ENCODE results near the gene TMPRSS4.

Gene TMPRSS4

DNA sequence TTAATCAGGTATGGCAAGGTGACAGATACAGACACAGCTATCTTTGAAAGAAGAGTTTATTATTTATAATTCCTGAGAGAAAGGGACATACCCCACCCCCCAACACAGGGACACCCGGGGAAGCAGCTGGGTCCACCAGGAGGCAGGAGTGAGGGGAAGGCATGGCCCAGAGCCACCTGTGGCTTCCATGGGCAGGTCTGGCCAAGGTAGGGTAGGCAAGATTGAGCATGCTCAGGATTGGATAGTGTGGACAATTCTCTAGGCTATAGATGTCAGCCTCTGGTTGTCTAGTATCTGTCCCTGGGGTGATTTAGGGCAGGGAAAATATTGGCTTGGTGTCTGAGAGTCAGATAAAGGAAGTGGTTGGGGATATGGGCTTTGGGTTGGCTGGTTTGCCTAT lies 37.4 kb downstream of the TMPRSS4 start:
- Histone ChIP-seq H3K4me3 (ENCODE audit: low read depth, low read length, poor library complexity, severe bottlenecking) (no peak overlapping the region), H3K9me3 (ENCODE audit: low read length) (no peaks in the 10 kb centered on the region), H3F3A (ENCODE audit: insufficient read depth, low read length) (no peaks in the 10 kb centered on the region), H3K36me3 (ENCODE audit: insufficient read depth, low read length) (no peaks in the 10 kb centered on the region), H3K27ac (ENCODE audit: low read depth, low read length, poor library complexity, severe bottlenecking) (no peak overlapping the region), H3K9ac (ENCODE audit: low read length) (no peak overlapping the region), H3K4me1 (ENCODE audit: insufficient read depth, low read length, severe bottlenecking) (no peaks in the 10 kb centered on the region), H3K4me2 (ENCODE audit: low read length) (no peak overlapping the region), H2AFZ (ENCODE audit: low read length) (no peak overlapping the region), H3K79me2 (ENCODE audit: insufficient read depth, low read length) (no peaks in the 10 kb centered on the region), H4K20me1 (ENCODE audit: insufficient read depth, low read length) (no peaks in the 10 kb centered on the region), H3K9me2 (ENCODE audit: low read depth, low read length) (no peaks in the 10 kb centered on the region), H3K27me3 (ENCODE audit: insufficient read depth, low read length) (no peaks in the 10 kb centered on the region)
- TF ChIP-seq EZH2 (IDR thresholded peaks at IDR 0.05; ENCODE audit: borderline replicate concordance, low read length) (no peak), CTCF (IDR thresholded peaks at IDR 0.05; ENCODE audit: low read length) (no peak)

DNA sequence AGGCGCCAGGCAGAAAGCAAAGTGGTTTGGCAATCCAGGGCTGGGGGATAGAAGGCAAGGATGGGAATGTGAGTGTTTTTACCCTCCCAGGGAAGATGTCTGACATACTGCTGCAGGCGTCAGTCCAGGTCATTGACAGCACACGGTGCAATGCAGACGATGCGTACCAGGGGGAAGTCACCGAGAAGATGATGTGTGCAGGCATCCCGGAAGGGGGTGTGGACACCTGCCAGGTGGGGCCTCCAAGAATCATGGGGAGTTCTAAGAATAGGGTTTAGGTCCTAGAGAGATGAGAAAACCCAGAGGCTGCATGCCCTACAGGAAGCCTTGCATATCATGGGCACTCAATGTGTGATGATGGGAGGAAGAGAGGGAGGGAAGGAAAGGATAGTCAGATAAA lies 38.2 kb downstream of the TMPRSS4 start:
- Histone ChIP-seq H3K27ac (ENCODE audit: low read depth, low read length, poor library complexity, severe bottlenecking) (no peak overlapping the region), H3K9ac (ENCODE audit: low read length) (no peak overlapping the region), H2AFZ (ENCODE audit: low read length) (no peak overlapping the region), H3K79me2 (ENCODE audit: insufficient read depth, low read length) (no peaks in the 10 kb centered on the region), H3K9me3 (ENCODE audit: low read length) (no peaks in the 10 kb centered on the region), H4K20me1 (ENCODE audit: insufficient read depth, low read length) (no peaks in the 10 kb centered on the region), H3K4me1 (ENCODE audit: insufficient read depth, low read length, severe bottlenecking) (no peaks in the 10 kb centered on the region), H3F3A (ENCODE audit: insufficient read depth, low read length) (no peaks in the 10 kb centered on the region), H3K4me2 (ENCODE audit: low read length) (no peak overlapping the region), H3K4me3 (ENCODE audit: low read depth, low read length, poor library complexity, severe bottlenecking) (no peak overlapping the region), H3K9me2 (ENCODE audit: low read depth, low read length) (no peaks in the 10 kb centered on the region), H3K36me3 (ENCODE audit: insufficient read depth, low read length) (no peaks in the 10 kb centered on the region), H3K27me3 (ENCODE audit: insufficient read depth, low read length) (no peaks in the 10 kb centered on the region)
- TF ChIP-seq CTCF (IDR thresholded peaks at IDR 0.05; ENCODE audit: low read length) (no peak), EZH2 (IDR thresholded peaks at IDR 0.05; ENCODE audit: borderline replicate concordance, low read length) (no peak)

GRCh38 chr11:118117790-118118601 lies 41.1 kb downstream of the TMPRSS4 start:
- no peak overlapping the region for H3K4me2 ChIP-seq (ENCODE audit: low read length)
- no peak for TF ChIP-seq EZH2 (IDR thresholded peaks at IDR 0.05; ENCODE audit: borderline replicate concordance, low read length)
- TF ChIP-seq CTCF (IDR thresholded peaks at IDR 0.05; ENCODE audit: low read length), result no peak
- no peaks in the 10 kb centered on the region for H3K9me2 ChIP-seq (ENCODE audit: low read depth, low read length)
- H3K4me3 ChIP-seq (ENCODE audit: low read depth, low read length, poor library complexity, severe bottlenecking), result no peak overlapping the region
- no peaks in the 10 kb centered on the region for H3K4me1 ChIP-seq (ENCODE audit: insufficient read depth, low read length, severe bottlenecking)
- no peak overlapping the region for H3K9ac ChIP-seq (ENCODE audit: low read length)
- H3K9me3 ChIP-seq (ENCODE audit: low read length), result no peaks in the 10 kb centered on the region
- no peak overlapping the region for H3K27ac ChIP-seq (ENCODE audit: low read depth, low read length, poor library complexity, severe bottlenecking)
- no peaks in the 10 kb centered on the region for H3F3A ChIP-seq (ENCODE audit: insufficient read depth, low read length)
- H4K20me1 ChIP-seq (ENCODE audit: insufficient read depth, low read length), result no peaks in the 10 kb centered on the region
- H3K36me3 ChIP-seq (ENCODE audit: insufficient read depth, low read length), result no peaks in the 10 kb centered on the region
- H3K79me2 ChIP-seq (ENCODE audit: insufficient read depth, low read length), result no peaks in the 10 kb centered on the region
- H3K27me3 ChIP-seq (ENCODE audit: insufficient read depth, low read length), result no peaks in the 10 kb centered on the region
- no peak overlapping the region for H2AFZ ChIP-seq (ENCODE audit: low read length)
